Effector memory CD4-positive, alpha-beta T cell (primary cell): ENCODE measurements around the gene MTX3.

Experiments
- DNase-seq, 3 donors: peaks; one replicate each; pipeline ENCODE4 v3.0.0-alpha.2; 2020
- H3K27ac ChIP-seq: 2 replicates; pipeline ENCODE4 v1.7.0; 2013; ENCODE audit warnings: mild to moderate bottlenecking, low read length, moderate library complexity; ENCODE audit not compliant: insufficient read depth, poor library complexity, severe bottlenecking
- H3K27me3 ChIP-seq: replicated peaks from 2 replicates; pipeline ENCODE4 v1.7.0; 2013; ENCODE audit warnings: mild to moderate bottlenecking, low read length; ENCODE audit not compliant: insufficient read depth, control insufficient read depth, poor library complexity, severe bottlenecking
- H3K36me3 ChIP-seq: 2 replicates; pipeline ENCODE4 v1.7.0; 2013; ENCODE audit warnings: mild to moderate bottlenecking, low read length, moderate library complexity; ENCODE audit not compliant: control insufficient read depth, insufficient read depth
- H3K4me1 ChIP-seq: 2 replicates; pipeline ENCODE4 v1.7.0; 2013; ENCODE audit warnings: low read length, mild to moderate bottlenecking; ENCODE audit not compliant: control insufficient read depth, insufficient read depth, poor library complexity, severe bottlenecking
- H3K4me3 ChIP-seq: 2 replicates; pipeline ENCODE4 v1.7.0; 2013; ENCODE audit warnings: low read length, low read depth, mild to moderate bottlenecking; ENCODE audit not compliant: insufficient read depth, poor library complexity, severe bottlenecking
- H3K9me3 ChIP-seq: 2 replicates; pipeline ENCODE4 v1.7.0; 2013; ENCODE audit warnings: mild to moderate bottlenecking, low read length, moderate library complexity; ENCODE audit not compliant: control insufficient read depth

The MTX3 gene

GRCh38 chr5:79938468-79938867, 52.6 kb downstream of the MTX3 start:
- Histone ChIP-seq H3K27me3 (no peaks in the 10 kb centered on the region), H3K27ac (no peak overlapping the region), H3K9me3 (no peaks in the 10 kb centered on the region), H3K36me3 (no peaks in the 10 kb centered on the region), H3K4me3 (no peak overlapping the region), H3K4me1 (no peaks in the 10 kb centered on the region)
- no peak for DNase-seq

- no peak overlapping the region for H3K27ac ChIP-seq
- DNase-seq, result no peak
- H3K36me3 ChIP-seq, result no peaks in the 10 kb centered on the region
- H3K9me3 ChIP-seq, result no peaks in the 10 kb centered on the region
- H3K27me3 ChIP-seq, result no peaks in the 10 kb centered on the region
- no peaks in the 10 kb centered on the region for H3K4me1 ChIP-seq
- no peak overlapping the region for H3K4me3 ChIP-seq
Observed at GRCh38 chr5:79936646-79937216, 54.3 kb downstream of the MTX3 start.

- DNase-seq, result no peak
- H3K27me3 ChIP-seq, result no peaks in the 10 kb centered on the region
- no peaks in the 10 kb centered on the region for H3K36me3 ChIP-seq
- H3K9me3 ChIP-seq, result no peaks in the 10 kb centered on the region
- H3K27ac ChIP-seq, result no peak overlapping the region
- H3K4me1 ChIP-seq, result no peaks in the 10 kb centered on the region
- no peak overlapping the region for H3K4me3 ChIP-seq
Observed at GRCh38 chr5:79936002-79936645, 54.9 kb downstream of the MTX3 start.

- H3K36me3 ChIP-seq, result no peaks in the 10 kb centered on the region
- H3K4me1 ChIP-seq, result no peaks in the 10 kb centered on the region
- no peak overlapping the region for H3K27ac ChIP-seq
- DNase-seq, result no peak
- H3K4me3 ChIP-seq, result no peak overlapping the region
- H3K9me3 ChIP-seq, result no peaks in the 10 kb centered on the region
- no peaks in the 10 kb centered on the region for H3K27me3 ChIP-seq
Observed at GRCh38 chr5:79934681-79935080, 56.4 kb downstream of the MTX3 start.

- no peaks in the 10 kb centered on the region for H3K27me3 ChIP-seq
- H3K36me3 ChIP-seq, result no peaks in the 10 kb centered on the region
- no peak overlapping the region for H3K27ac ChIP-seq
- DNase-seq, result no peak
- H3K4me3 ChIP-seq, result no peak overlapping the region
- no peaks in the 10 kb centered on the region for H3K4me1 ChIP-seq
- no peaks in the 10 kb centered on the region for H3K9me3 ChIP-seq
Observed at GRCh38 chr5:79932510-79933504, 58.3 kb downstream of the MTX3 start.

GRCh38 chr5:79931866-79932265, 59.2 kb downstream of the MTX3 start:
- H3K4me1 ChIP-seq, result no peaks in the 10 kb centered on the region
- DNase-seq, result no peak
- no peaks in the 10 kb centered on the region for H3K27me3 ChIP-seq
- no peak overlapping the region for H3K27ac ChIP-seq
- no peak overlapping the region for H3K4me3 ChIP-seq
- no peaks in the 10 kb centered on the region for H3K36me3 ChIP-seq
- no peaks in the 10 kb centered on the region for H3K9me3 ChIP-seq

- Histone ChIP-seq H3K9me3 (no peaks in the 10 kb centered on the region), H3K36me3 (no peaks in the 10 kb centered on the region), H3K27me3 (no peaks in the 10 kb centered on the region), H3K4me3 (no peak overlapping the region), H3K4me1 (no peaks in the 10 kb centered on the region), H3K27ac (no peak overlapping the region)
- DNase-seq, result no peak
Observed at GRCh38 chr5:79931409-79931808, 59.7 kb downstream of the MTX3 start.

GRCh38 chr5:79929095-79929494, 62.0 kb downstream of the MTX3 start:
- DNase-seq, result no peak
- H3K4me3 ChIP-seq, result no peak overlapping the region
- H3K36me3 ChIP-seq, result no peaks in the 10 kb centered on the region
- no peaks in the 10 kb centered on the region for H3K9me3 ChIP-seq
- H3K27me3 ChIP-seq, result no peaks in the 10 kb centered on the region
- H3K27ac ChIP-seq, result no peak overlapping the region
- no peaks in the 10 kb centered on the region for H3K4me1 ChIP-seq
